Gastrocnemius medialis (tissue), 4 donors: Measurements from ENCODE around the gene DRD1.

Experiments used
- CTCF ChIP-seq, 5 experiments: fragments of 450-650 bp in 3 of 5; fragments of 200-600 bp in 2 of 5; sonication (generic) in 2 of 5; IDR thresholded peaks in 4 of 5; conservative IDR thresholded peaks in 1 of 5; 1 replicate in 4 of 5; 2 replicates in 1 of 5; pipeline ENCODE4 v1.5.1; 2016 to 2019; ENCODE audit warnings: antibody characterized with exemption in 5 of 5, mild to moderate bottlenecking in 3 of 5, moderate library complexity in 3 of 5
- POLR2A ChIP-seq, 2 donors: fragments of 450-650 bp; IDR thresholded peaks; one replicate each; pipeline ENCODE4 v1.6.1; 2017; ENCODE audit warnings: antibody characterized with exemption in 2 of 2, mild to moderate bottlenecking in 2 of 2, moderate library complexity in 2 of 2

DNA sequence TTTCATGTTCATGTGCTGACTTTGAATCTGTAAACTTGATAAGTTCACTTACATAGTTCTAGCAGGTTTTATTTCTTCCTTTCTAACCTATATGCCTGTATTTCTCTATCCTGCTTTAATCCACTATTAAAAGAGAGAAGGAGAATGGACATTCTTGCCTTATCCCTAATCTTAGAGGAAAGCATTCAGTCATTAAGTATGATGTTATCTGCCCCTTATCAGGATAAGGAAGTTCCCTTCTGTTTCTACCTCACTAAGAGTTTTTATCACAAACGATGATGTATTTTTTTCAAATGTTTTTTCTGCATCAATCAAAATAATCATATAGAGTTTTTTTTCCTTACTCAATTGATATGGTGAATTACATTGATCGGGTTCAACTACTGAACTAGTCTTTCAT lies 33.1 kb downstream of the DRD1 start:
- TF ChIP-seq CTCF (IDR thresholded peaks at IDR 0.05 in 4 of 5, conservative IDR thresholded peaks at IDR 0.05 in 1 of 5) (no peak), POLR2A (IDR thresholded peaks at IDR 0.05) (no peak)
